Measurements from ENCODE around the gene GGA1.

Gene GGA1, protein sequence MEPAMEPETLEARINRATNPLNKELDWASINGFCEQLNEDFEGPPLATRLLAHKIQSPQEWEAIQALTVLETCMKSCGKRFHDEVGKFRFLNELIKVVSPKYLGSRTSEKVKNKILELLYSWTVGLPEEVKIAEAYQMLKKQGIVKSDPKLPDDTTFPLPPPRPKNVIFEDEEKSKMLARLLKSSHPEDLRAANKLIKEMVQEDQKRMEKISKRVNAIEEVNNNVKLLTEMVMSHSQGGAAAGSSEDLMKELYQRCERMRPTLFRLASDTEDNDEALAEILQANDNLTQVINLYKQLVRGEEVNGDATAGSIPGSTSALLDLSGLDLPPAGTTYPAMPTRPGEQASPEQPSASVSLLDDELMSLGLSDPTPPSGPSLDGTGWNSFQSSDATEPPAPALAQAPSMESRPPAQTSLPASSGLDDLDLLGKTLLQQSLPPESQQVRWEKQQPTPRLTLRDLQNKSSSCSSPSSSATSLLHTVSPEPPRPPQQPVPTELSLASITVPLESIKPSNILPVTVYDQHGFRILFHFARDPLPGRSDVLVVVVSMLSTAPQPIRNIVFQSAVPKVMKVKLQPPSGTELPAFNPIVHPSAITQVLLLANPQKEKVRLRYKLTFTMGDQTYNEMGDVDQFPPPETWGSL

DNA sequence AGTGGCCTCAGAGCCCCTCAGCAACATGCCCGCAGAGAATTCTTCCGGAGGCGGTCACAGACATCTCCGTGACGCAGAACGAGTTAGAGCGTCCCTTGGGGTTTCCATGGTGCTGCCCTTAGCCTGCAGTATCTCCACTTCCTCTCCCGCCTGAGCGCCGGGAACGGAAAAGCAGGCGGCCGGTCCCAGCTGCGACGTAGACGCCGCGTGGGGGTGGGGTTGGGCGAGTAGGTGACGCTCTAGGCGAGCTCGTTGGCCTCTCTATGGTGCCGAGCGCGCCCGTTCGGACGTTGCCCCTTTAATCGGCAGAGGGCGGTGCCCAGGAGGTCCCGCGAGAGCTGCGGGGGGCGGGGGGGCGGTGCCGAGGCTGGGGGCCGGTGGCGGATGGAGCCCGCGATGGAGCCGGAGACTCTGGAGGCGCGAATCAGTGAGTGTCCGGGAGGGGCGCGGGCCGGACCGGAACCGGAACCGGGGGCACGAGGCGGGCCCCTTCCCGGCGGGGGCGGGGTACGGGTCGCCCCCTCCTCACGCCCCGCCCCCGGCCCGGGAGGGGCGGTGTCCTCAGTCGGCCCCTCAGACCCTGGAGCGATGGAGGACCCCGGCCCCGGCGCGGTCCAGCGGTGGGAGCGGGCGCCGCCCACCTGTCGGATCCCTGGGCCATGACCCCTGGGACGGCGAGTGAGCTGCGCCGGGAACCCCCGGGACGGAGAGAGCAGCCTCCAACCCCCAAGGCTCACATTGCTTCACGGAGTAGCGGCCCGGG, at the start of gene GGA1:
GGA1 (plus strand) TSS at position 358 of the 763 bp plus-strand sequence; CDS start at position 385, 27 bp downstream.
- peak; percentile 99 for DNase-seq

DNA sequence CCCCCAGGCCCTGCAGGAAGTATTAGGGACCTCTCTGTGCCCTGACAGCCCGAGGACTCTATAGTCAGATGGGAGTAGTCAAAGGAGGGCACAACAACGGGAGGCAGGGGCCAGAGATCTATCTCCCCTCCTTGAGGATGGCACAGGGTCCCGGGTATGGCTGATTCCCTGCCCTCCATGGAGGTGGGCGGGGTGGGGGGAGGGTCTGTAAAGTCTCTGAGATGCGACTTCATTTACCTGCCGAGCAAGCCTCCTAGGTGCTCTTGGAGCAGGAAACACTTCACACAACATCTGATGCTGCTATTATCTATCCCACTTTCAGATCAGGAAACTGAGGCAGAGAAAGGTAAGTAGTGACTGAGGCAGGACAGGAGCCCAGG, 49.1 kb upstream of the GGA1 start:
- DNase-seq = no peak

DNA sequence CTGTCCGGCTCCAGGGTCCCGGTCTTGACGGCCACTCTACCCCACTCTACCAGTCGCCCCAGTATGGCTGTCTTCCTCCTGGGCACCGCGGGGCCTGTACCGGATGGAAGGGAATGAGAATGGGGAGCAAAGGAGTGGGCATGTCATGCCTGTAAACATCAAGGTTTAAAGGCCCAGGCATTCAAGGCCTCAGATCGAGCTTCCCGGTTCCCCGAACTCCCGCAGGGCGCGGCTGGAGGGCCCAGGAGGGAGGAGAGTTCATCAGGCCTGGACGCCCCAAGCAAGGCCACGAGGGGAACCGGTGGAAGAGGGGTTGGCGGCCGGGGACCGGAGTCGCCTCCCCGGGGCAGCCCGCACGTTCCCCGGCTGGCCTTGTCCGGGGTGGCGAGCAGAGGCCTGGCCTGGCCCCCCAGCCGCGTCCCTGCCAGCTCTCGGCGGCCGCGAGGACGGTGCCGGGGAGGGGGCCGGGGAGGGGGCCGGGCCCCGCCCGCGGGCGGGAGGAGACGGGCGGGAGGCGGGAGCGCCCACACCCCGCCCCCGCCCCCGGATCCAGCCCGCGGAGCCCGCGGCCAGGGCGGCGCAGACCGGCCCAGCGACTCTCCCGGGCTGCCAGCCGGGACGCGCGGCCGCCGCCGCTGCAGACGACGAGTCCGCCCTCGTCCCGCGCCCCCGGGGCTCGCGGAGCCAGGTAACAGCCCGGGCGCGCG, 48.6 kb upstream of the GGA1 start, which contains the start of gene CDC42EP1:
CDC42EP1 (plus strand) TSS at position 580 of the 707 bp plus-strand sequence. CDS start 5,870 bp downstream, outside the sequence.
- DNase-seq = peak; percentile 15

DNA sequence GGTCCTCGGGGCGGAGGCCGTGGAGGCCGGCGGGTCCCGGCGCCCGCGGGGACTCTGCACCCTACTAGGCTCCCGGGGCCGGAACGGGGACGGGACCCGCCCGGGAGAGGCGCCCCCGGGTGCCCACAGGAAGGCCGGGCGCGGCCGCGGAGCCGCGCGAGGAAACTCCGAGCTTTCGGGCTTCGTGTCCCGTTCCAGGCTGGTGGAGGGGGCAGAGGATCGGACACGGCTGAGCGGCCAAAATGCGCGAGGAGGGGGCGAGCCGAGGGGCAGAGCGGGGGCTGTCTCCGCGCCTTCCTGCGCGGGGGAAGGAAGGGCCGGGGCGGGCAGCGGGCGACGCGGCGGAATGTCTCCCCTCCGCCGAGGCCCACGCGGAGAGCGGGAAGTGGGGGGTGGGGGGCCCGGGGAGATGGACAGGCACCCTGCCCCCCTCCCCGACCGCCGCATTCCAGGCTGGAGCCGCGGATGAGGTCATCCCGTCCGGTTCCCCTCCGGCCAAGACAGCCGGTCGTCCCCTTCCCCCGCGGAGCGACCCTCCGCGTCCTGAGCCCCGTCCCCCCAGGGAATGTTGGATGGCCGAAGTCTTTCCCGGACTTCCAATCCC, 47.9 kb upstream of the GGA1 start:
- DNase-seq = peak; percentile 41

DNA sequence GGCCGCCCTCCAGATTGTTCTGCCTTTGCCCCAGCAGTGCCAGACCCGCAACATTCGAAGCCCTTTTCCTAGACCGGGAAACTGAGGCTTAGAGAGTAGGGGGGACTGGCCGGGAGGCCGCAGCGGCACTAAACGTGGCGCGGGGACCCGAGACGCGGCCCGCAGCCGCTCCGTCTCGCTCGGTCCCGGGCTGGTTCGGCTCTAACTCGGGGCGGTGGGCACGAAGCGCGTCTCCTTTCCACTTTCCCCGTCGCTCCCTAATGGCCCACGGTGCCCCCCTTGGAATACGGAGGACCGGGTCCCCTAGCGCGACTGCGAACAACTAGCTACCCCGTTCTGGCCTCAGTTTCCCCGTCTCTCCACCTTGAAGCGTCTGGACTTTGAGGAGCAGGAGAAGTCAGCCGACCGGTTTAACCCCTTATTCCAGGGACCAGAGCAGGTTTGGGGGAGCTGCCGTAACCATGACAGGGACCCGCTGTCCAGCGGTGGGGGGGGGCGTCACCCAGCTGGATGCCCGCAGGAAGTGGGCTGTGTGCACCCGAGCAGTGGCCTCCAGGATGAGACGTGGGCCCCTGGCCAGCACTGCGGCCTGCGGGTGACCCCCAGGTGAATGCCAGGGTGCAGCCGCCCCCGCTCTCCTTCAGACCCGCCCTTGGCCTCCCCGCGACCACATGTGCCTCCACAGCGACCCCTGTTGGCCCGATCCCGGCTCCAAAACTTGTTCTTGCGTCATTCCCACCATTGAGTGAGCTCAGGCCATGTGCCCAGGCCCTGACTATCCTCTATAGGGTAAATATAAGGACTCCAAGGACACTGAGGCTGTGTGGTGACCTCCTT, 47.2 kb upstream of the GGA1 start:
- DNase-seq = peak; percentile 81

DNA sequence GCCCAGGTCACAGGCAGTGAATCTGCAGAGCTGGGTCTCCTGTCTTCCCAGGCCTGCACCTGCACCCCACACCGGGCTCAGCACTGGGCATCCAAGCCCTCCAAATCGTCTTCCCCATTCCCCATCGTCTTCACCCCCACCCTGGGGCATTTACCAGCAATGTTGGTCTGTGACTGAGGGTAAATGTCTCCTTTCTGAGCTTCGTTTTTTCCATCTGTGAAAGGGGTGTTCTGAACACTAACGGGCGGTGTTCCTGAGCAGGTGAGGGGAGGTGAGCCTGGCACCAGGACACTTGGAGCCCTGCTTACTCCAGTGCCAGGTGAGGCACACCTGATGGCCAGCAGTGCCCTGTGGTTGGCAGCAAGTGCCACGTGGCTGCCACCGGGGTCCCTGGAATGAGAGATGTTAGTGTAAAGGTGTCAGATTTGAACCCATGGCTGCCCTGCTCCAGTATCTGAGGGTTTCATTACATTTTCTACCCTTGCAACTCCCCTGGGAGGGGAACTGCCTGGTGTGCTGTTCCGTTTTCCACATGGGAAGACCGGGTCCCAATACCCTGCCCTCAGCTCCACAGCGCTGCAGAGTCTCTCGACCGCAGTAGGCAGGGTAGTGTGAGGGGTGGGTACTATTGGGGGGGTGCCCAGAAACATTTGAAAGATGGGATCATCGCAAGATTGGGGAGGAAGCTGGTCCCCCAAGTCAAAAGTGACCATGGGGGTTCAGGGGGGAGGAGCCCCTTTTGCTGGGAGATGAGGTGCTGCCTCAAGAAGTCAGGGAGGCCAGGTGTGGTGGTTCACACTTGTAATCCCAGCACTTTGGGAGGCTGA, 46.4 kb upstream of the GGA1 start:
- no peak for DNase-seq

DNA sequence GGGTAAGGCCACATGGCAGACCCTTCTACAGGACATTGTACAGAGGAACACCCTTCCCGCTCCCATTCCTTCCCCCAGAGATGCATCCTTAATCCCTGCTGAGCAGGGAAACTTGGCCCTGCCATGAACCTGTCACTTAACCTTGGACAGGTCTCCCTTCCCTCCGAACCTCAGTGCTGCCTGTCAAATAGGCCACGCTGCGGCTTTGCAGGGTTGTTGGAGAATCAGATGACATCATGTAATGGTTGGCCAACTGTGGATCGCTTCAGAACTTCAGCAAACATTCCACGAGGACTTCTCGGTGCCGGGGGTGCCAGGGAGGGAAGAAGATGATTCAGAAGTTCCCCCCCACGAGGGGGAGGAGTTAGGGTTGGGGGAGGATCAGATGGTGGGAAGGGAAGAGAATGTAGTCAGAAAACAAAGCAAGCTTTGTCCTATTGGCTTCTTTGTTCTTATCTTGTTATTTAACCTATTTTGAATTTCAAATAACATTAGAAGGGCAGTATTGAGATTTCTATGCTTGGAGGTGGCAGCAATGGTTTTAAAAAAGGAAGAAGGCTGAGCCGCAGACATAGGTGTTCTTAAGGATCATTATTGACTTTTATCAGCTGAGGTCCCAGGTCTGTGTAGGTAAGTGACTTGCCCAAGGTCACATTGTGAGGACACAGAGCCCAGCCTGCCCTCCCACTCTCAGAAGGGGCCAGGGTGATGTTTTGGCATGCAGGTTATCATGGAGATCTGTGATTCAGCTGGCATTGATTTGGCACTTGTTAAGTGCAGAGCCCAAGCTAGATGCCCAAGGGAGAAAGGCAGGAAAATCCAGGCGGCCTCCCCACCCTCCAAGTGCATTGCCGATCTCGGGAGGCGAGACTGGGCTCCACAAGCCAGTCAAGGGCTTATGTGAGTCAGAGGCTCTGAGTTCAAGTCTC, 45.2 kb upstream of the GGA1 start:
- DNase-seq = peak; percentile 98

DNA sequence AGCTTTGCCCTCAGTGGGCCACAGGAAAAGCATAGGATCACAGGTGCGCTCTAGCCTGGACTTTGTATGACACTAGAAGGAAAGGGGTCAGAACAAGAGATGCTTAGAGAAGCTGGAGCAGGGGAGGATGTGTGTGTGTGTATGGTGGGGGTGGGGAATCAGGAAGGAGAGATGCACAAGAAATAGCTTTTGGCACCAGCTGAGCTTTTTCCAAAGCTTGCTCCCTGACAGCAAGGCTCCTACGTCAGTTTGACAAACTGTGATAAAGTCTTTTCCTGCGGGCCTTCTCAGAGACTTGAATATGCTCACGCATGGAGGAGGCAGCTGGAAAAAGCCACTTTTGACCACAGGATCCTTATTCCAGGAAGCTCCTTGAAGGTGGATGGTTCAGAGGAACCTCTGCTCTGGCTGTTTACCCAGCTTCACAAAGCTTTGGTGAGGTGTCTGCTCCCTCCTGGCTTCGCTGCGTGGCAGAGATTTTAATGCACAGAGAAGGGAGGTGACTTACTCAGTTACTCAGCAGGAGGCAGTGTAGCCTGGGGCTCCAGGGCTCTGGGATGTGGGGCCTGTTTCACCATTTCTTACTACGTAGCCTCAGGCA, 44.4 kb upstream of the GGA1 start:
- peak; percentile 34 for DNase-seq

DNA sequence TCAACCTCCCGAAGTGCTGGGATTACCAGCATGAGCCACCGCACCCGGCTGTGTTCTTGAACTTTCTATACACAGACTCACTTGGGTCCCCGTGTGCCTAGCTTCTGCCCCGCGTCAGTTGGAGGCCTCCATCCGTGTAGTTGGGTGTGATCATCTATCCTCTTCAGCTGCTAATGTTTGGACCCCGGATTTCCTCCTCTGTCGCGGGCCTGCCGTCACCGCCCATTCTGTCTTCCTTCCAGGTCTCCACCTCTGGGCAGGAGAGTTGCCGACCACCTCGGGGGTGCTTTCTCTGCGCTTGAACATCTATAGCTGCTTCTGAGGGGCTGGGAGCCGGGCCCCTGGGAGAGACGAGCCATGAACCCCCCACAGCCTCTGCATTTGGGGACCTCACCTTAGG, 42.8 kb upstream of the GGA1 start:
- no peak for DNase-seq

DNA sequence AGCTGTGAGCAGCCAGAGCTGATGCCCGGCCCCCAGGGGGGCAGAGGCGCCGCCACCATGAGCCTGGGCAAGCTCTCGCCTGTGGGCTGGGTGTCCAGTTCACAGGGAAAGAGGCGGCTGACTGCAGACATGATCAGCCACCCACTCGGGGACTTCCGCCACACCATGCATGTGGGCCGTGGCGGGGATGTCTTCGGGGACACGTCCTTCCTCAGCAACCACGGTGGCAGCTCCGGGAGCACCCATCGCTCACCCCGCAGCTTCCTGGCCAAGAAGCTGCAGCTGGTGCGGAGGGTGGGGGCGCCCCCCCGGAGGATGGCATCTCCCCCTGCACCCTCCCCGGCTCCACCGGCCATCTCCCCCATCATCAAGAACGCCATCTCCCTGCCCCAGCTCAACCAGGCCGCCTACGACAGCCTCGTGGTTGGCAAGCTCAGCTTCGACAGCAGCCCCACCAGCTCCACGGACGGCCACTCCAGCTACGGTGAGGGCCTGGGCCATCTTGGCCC, 42.3 kb upstream of the GGA1 start:
- no peak for DNase-seq

DNA sequence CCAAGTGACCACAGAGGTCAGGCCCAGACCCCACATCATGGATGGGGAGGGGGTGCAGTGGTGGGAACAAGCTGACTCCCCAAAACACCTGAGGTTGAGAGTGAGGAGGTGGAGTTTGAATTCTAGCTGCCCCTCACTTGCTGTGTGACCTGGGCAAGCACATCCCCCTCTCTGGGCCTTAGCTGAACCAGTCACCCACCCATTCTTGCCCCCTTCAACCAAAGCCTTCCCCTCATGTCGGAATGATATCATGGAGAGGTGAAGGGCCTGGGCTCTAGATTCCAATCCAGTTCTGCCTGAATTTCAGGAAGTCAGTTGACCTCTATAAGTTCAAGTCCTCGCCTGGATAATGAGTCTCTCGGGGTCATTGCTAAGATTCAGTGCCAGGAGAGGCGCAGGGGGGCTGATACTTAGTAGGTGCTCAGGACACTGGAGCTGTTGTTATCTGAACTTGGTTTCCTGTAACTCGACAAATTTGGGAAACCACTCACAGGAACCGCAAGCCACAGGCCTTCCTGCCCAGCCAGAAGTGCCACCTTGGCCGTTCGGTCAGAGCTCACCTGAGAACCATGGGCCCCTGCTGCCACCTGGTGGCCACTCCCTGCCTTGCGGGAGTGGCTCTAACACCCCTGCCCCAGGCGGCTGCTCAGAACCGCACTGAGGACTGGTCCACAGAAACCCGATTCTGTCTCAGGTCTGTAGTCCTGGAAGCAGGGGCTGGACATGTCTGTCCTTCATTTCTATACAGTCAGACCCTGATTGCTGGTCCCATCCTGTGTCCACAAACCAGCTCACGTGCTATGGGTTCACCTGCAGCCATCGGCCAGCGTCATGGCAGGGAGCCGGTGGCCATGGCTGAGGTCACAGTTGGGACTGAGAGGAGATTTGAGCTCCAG, 41.5 kb upstream of the GGA1 start:
- peak; percentile 50 for DNase-seq

DNA sequence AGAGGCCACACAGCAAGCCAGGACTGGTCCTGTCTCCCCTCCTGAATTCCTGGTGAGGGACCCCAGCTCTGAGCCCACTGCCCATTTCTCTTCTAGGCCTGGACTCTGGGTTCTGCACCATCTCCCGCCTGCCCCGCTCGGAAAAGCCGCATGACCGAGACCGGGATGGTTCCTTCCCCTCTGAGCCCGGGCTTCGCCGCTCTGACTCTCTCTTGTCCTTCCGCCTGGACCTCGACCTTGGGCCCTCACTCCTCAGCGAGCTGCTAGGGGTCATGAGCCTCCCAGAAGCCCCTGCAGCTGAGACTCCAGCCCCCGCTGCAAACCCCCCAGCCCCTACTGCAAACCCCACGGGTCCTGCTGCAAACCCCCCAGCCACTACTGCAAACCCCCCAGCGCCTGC, 40.6 kb upstream of the GGA1 start:
- DNase-seq = no peak

DNA sequence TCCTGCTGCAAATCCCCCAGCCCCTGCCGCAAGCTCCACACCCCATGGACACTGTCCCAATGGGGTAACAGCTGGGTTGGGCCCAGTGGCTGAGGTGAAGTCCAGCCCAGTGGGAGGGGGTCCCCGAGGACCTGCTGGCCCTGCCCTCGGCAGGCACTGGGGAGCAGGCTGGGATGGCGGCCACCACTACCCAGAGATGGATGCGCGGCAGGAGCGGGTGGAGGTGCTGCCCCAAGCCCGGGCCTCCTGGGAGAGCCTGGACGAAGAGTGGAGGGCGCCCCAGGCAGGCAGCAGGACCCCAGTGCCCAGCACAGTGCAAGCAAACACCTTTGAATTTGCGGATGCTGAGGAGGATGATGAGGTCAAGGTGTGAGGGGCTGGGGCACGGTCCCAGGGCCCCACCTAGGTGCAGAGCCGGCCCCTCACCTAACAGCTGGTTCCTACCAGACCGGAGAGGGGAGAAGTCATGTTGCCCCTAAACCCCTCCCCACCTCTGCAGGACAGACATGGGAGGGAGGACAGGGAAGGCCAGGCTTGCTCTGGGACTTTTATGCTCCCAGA, 40.1 kb upstream of the GGA1 start:
- DNase-seq = no peak

DNA sequence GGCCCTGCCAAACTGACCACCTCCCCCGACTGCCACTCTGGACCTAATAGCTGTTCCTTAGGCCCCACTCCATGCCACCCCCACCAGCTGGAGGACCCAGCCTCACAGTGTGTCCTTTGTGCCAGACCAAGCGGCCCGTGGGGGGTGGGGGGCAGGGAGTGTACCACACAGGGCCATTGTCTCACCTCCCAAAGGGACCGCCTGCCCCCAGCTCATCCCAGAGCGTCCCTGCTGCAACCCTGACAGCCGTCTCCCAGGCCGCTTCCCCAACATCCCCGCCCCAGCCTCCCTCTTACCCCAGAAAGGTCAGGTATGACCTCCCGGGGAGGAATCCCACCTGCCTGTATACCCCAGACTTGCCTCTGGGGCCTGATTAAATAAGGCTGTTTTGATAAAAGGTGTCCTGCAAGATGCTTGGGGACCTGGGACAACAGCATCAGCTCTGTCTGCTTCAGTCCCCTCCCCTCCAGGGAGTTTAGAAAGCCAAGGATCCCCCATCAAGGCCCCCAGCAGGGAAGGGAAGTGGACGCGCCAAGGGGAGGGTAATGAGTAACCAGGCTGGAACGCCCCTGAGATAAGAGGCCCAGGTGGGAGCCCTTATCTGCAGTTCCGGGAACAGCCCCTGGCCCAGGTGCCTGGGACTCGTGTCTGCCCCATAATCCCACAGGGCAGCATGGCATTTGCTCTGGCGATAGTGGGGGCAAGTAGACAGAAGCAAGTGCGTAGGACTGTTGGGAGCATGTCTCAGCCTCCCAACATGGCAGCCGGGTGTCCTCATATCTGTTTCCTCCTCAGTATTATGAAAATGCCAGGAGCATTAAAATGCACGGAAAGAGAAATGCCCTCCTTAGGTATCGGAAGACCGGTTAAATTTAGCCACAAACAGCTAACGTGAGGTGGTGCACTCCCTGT, 39.4 kb upstream of the GGA1 start:
- no peak for DNase-seq

DNA sequence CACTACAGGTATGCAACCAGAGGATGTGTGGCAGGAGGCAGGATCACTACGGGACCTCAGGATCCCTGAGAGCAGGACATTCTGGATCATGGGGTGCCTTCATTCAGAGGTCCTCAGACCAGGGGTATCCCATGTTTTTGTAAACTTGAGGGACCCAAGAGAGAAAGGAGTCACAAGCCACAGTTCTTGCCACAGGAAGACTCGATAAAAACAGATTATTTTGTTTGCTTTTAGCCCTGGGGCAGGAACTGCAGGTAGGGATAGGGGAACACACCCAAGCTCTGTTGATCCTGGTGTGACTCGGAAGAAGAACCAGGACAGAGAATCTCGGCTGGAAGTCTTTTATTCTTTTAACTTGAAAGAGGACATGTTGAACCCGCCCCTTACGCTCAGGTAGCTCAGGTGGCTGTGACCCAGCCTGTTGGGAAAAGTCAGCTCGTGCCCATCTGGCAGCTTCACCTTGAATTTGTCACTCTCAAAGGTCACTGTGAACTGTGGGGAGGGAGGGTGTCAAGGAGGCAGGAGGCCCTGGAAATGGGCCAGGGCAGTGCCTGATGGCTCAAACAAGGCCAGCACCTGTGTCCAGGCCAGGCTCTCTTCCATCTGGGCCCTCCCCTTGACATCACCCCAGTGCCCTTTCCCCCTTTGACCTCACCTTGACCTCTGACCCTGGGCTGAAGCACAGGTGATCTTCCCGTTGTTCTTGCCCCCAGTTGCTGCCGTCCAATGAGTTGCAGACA, 38.5 kb upstream of the GGA1 start:
- DNase-seq = no peak

DNA sequence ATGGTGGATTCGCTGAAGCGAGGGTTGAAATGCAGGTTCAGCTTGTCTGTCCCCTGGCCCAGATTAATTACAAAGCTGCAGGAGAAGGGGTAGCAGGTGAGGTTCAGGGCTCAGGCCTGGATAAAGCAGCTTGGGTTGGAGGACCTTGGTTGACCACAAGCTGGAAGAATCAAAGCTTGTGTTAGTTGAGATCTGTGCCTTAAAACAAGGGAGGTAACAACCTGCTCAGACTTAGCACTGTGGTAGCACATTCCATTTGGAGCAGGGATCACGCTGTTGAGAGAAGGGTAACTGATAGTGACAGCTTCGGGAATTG, 38.0 kb upstream of the GGA1 start:
- no peak for DNase-seq

Measured in kidney glomerular epithelial cell (primary cell).